SK-N-SH (cell line): Measurements from ENCODE around the gene TCF12.

Experiments
- EP300 ChIP-seq, 2 experiments: IDR thresholded peaks; 2 replicates each; pipeline versions ENCODE4 v1.4.0 to v1.6.1; 2012; ENCODE audit warnings: borderline replicate concordance in 1 of 2, low read depth in 1 of 2, low read length in 1 of 2
- EZH2phosphoT487 ChIP-seq: fragments of 200-600 bp; sonication (generic); IDR thresholded peaks from 2 replicates; pipeline ENCODE4 v1.6.1; 2017; ENCODE audit warnings: low read depth, mixed run types, mild to moderate bottlenecking, antibody characterized with exemption, moderate library complexity, borderline replicate concordance
- GABPA ChIP-seq: IDR thresholded peaks from 2 replicates; pipeline ENCODE4 v1.4.0; 2012; ENCODE audit warnings: low read depth, mild to moderate bottlenecking
- JUND ChIP-seq: IDR thresholded peaks from 2 replicates; pipeline ENCODE4 v1.4.0; 2012
- MXI1 ChIP-seq: IDR thresholded peaks from 2 replicates; pipeline ENCODE4 v1.6.1; 2012; ENCODE audit warnings: mild to moderate bottlenecking, low read depth, low read length, improper control_type of control experiment
- NRF1 ChIP-seq: IDR thresholded peaks from 2 replicates; pipeline ENCODE4 v1.6.1; 2012; ENCODE audit warnings: low read depth, mild to moderate bottlenecking, low read length
- RXRA ChIP-seq: IDR thresholded peaks from 2 replicates; pipeline ENCODE4 v1.4.0; 2012; ENCODE audit warnings: low read depth, mild to moderate bottlenecking, borderline replicate concordance
- TAF1 ChIP-seq: IDR thresholded peaks from 2 replicates; pipeline ENCODE4 v1.6.1; 2012; ENCODE audit warnings: low read depth, mild to moderate bottlenecking, low read length, moderate library complexity, borderline replicate concordance
- USF1 ChIP-seq: IDR thresholded peaks from 2 replicates; pipeline ENCODE4 v1.4.0; 2012; ENCODE audit warnings: low read depth, borderline replicate concordance
- TF ChIP-seq, protein P1 (sequence below): fragments of 200-600 bp; sonication (generic); IDR thresholded peaks from 2 replicates; pipeline ENCODE4 v1.6.1; 2017; ENCODE audit warnings: antibody characterized with exemption, mild to moderate bottlenecking, moderate library complexity
- TF ChIP-seq, protein P2 (sequence below): fragments of 150-350 bp; IDR thresholded peaks from 2 replicates; pipeline ENCODE4 v1.6.1; 2017; ENCODE audit warnings: antibody characterized with exemption, low read length, low read depth, borderline replicate concordance

DNA sequence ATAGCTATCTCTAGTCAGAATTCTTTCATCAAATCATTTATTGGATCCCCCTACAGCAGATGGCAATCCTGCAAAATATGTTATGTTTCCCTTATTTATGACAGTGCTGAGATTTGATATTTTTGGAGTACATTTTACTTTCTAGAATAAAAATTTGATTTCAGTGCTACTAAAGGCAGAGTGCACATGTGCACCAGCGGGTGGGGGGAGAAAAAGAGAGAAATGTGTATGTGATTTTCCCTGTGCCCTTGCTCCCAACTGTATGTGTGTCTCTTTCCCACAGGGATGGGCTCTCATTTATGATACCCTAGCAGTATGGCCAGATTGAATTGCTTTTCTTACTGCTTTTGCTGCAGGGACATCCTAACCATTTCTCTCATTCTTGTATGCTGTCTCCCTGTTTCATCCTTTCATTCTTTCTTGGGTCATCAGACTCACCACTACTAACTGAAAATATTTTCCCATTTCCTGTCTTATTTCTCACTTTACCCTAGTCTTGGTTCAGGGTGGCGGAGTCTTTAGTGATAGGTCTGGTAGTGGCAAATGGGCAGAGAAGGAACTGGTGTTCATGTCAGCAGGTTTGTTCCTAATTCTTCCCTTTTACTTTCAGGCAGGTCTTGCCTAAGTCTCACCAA, 140.7 kb downstream of the TCF12 start:
- TF ChIP-seq, protein P1, sequence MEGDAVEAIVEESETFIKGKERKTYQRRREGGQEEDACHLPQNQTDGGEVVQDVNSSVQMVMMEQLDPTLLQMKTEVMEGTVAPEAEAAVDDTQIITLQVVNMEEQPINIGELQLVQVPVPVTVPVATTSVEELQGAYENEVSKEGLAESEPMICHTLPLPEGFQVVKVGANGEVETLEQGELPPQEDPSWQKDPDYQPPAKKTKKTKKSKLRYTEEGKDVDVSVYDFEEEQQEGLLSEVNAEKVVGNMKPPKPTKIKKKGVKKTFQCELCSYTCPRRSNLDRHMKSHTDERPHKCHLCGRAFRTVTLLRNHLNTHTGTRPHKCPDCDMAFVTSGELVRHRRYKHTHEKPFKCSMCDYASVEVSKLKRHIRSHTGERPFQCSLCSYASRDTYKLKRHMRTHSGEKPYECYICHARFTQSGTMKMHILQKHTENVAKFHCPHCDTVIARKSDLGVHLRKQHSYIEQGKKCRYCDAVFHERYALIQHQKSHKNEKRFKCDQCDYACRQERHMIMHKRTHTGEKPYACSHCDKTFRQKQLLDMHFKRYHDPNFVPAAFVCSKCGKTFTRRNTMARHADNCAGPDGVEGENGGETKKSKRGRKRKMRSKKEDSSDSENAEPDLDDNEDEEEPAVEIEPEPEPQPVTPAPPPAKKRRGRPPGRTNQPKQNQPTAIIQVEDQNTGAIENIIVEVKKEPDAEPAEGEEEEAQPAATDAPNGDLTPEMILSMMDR = no peak
- TF ChIP-seq TAF1 = no peak
- no peak for TF ChIP-seq EZH2phosphoT487
- no peak for TF ChIP-seq RXRA
- no peak for TF ChIP-seq GABPA
- TF ChIP-seq MXI1 = no peak
- no peak for TF ChIP-seq EP300 (IDR thresholded peaks at IDR 0.05; ENCODE audit: borderline replicate concordance in 1 of 2, low read depth in 1 of 2, low read length in 1 of 2)
- no peak for TF ChIP-seq JUND
- TF ChIP-seq NRF1 = no peak
- TF ChIP-seq, protein P2, sequence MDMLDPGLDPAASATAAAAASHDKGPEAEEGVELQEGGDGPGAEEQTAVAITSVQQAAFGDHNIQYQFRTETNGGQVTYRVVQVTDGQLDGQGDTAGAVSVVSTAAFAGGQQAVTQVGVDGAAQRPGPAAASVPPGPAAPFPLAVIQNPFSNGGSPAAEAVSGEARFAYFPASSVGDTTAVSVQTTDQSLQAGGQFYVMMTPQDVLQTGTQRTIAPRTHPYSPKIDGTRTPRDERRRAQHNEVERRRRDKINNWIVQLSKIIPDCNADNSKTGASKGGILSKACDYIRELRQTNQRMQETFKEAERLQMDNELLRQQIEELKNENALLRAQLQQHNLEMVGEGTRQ = no peak
- TF ChIP-seq USF1 = no peak
